HG03135 (cell line): ENCODE measurements around the gene TTC28.

Source experiments
- ATAC-seq: cut with Tn5 transposase; IDR thresholded peaks from one replicate; pipeline ENCODE4 v1.9.1; 2021; ENCODE audit warnings: mild to moderate bottlenecking, moderate library complexity; ENCODE audit not compliant: unreplicated experiment

Gene TTC28

GRCh38 chr22:28031383-28031922 lies 648.2 kb downstream of the TTC28 start:
- ATAC-seq, result no peak

- no peak for ATAC-seq
These were observed 649.2 kb downstream of the TTC28 start for GRCh38 chr22:28030473-28030872.

- ATAC-seq, result no peak
These were observed 649.7 kb downstream of the TTC28 start for GRCh38 chr22:28029956-28030355.

- no peak for ATAC-seq
These were observed 650.3 kb downstream of the TTC28 start for GRCh38 chr22:28029201-28029948.

GRCh38 chr22:28027453-28028448 lies 651.9 kb downstream of the TTC28 start:
- no peak for ATAC-seq

GRCh38 chr22:28025866-28026575 lies 653.6 kb downstream of the TTC28 start:
- ATAC-seq, result no peak

- ATAC-seq, result no peak
These were observed 654.3 kb downstream of the TTC28 start for GRCh38 chr22:28025333-28025732.

- ATAC-seq, result no peak
These were observed 655.2 kb downstream of the TTC28 start for GRCh38 chr22:28024422-28024888.

- ATAC-seq, result no peak
These were observed 655.9 kb downstream of the TTC28 start for GRCh38 chr22:28023774-28024173.

GRCh38 chr22:28023036-28023435 lies 656.6 kb downstream of the TTC28 start:
- ATAC-seq, result no peak

GRCh38 chr22:28021998-28022660 lies 657.5 kb downstream of the TTC28 start:
- ATAC-seq, result no peak

GRCh38 chr22:28021116-28021997 lies 658.3 kb downstream of the TTC28 start:
- ATAC-seq, result no peak

- ATAC-seq, result no peak
These were observed 659.5 kb downstream of the TTC28 start for GRCh38 chr22:28019881-28020861.

GRCh38 chr22:28019360-28019759 lies 660.3 kb downstream of the TTC28 start:
- no peak for ATAC-seq

- no peak for ATAC-seq
These were observed 661.1 kb downstream of the TTC28 start for GRCh38 chr22:28018461-28018927.

- no peak for ATAC-seq
These were observed 661.8 kb downstream of the TTC28 start for GRCh38 chr22:28017859-28018258.

GRCh38 chr22:28017558-28017820 lies 662.2 kb downstream of the TTC28 start:
- no peak for ATAC-seq
